ENCODE measurements around the gene ALK.
"Not testable (repeated sequence)": the region's sequence is repeated elsewhere in the genome, so short reads cannot be mapped to it uniquely, and the experiment has no call there.

ALK gene

DNA sequence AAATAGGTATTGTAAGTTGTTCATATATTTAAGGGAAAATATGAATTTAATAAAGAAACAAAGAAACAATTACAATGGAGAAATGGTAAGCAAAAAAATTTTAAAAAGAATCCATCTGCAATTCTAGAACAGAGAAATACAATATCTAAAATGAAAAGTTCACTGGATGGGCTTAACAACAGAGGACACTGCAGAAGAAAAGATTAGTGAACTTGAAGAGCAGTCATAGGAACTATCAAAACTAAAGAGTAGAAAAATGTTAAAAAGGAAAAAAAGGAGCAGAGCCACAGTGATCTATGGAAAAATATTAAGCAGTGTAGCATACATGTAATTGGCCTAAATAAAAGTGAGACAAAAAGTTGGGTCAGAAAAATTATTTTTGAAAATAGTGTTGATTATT lies 83.5 kb downstream of the ALK start:
- H3K9ac ChIP-seq (ENCODE audit: low read length) = no peak overlapping the region
- H3K27me3 ChIP-seq (replicated peaks; ENCODE audit: control insufficient read depth, insufficient read depth, low read length) = no peaks in the 10 kb centered on the region
- no peak overlapping the region for H3K4me3 ChIP-seq (ENCODE audit: low read length)
- H3K4me1 ChIP-seq (ENCODE audit: control insufficient read depth, insufficient read depth, low read length) = peaks cover 3% of the 10 kb centered on the region
- H3K36me3 ChIP-seq (ENCODE audit: control insufficient read depth, insufficient read depth, low read length, severe bottlenecking) = no peaks in the 10 kb centered on the region
- no peak for DNase-seq (ENCODE audit: low read depth)
- H3K9me3 ChIP-seq (ENCODE audit: control insufficient read depth, low read length) = peaks cover 8% of the 10 kb centered on the region

DNA sequence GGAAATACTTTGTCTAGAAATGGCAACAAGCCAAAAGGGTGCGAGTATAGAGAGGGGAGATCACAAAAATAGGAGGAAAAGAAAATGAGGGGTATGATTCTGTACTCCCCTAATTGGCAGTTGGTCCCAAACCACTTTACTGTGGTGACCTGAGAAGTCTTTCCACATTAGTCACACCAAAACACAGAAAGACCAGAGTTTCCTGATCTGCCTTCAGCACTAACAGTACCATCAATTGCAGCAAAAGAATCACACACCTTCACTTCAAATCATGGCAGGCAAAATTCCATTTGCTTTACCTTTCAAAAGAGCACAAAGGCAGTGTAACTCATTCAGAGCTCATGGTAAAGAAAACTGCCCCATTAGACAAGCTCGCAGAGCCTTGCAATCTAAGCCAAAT lies 86.8 kb downstream of the ALK start:
- peak; percentile 17 for DNase-seq (ENCODE audit: low read depth)

DNA sequence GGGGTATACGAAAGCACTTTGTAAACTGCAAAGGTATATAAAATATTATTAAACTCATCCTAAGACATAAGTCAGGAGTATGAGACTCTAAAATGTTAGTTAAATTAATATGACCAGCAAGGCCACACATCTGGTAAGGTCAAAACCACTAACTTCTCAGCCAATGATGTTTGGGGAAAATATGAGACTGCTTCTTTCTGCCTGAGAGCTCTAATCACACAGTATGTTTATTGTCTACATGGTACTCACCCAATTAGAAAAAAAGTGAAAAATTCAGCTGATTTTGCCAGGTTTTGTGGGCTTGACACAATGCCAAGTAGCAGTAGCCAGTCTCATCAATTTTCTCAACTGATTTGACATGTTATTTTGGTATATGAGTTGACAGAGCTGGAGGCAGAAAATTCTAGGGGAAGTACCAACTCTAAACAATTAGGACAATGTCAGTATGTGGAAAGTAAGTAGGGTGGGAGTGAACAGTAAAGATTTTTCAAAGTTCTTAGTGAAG lies 87.3 kb downstream of the ALK start:
- no peaks in the 10 kb centered on the region for H3K36me3 ChIP-seq (ENCODE audit: control insufficient read depth, insufficient read depth, low read length, severe bottlenecking)
- H3K9ac ChIP-seq (ENCODE audit: low read length) = no peak overlapping the region

More for the DNA sequence above, 86.8 kb downstream of the ALK start:
- Histone ChIP-seq H3K27me3 (replicated peaks; ENCODE audit: control insufficient read depth, insufficient read depth, low read length) (peaks cover 8% of the 10 kb centered on the region), H3K4me1 (ENCODE audit: control insufficient read depth, insufficient read depth, low read length) (peaks cover 3% of the 10 kb centered on the region), H3K36me3 (ENCODE audit: control insufficient read depth, insufficient read depth, low read length, severe bottlenecking) (no peaks in the 10 kb centered on the region), H3K4me3 (ENCODE audit: low read length) (no peak overlapping the region), H3K9ac (ENCODE audit: low read length) (no peak overlapping the region), H3K9me3 (ENCODE audit: control insufficient read depth, low read length) (peaks cover 8% of the 10 kb centered on the region)

GRCh38 chr2:29831560-29831959 lies 89.8 kb downstream of the ALK start:
- peaks cover 3% of the 10 kb centered on the region for H3K4me1 ChIP-seq (ENCODE audit: control insufficient read depth, insufficient read depth, low read length)
- peaks cover 8% of the 10 kb centered on the region for H3K27me3 ChIP-seq (replicated peaks; ENCODE audit: control insufficient read depth, insufficient read depth, low read length)
- H3K4me3 ChIP-seq (ENCODE audit: low read length) = no peak overlapping the region
- no peak overlapping the region for H3K9ac ChIP-seq (ENCODE audit: low read length)
- no peak for DNase-seq (ENCODE audit: low read depth)
- no peaks in the 10 kb centered on the region for H3K9me3 ChIP-seq (ENCODE audit: control insufficient read depth, low read length)
- no peaks in the 10 kb centered on the region for H3K36me3 ChIP-seq (ENCODE audit: control insufficient read depth, insufficient read depth, low read length, severe bottlenecking)

More for the DNA sequence above, 87.3 kb downstream of the ALK start:
- no peak overlapping the region for H3K4me3 ChIP-seq (ENCODE audit: low read length)
- peaks cover 8% of the 10 kb centered on the region for H3K9me3 ChIP-seq (ENCODE audit: control insufficient read depth, low read length)
- H3K27me3 ChIP-seq (replicated peaks; ENCODE audit: control insufficient read depth, insufficient read depth, low read length) = peaks cover 8% of the 10 kb centered on the region
- no peak for DNase-seq (ENCODE audit: low read depth)
- H3K4me1 ChIP-seq (ENCODE audit: control insufficient read depth, insufficient read depth, low read length) = peaks cover 3% of the 10 kb centered on the region

- Histone ChIP-seq H3K36me3 (ENCODE audit: control insufficient read depth, insufficient read depth, low read length, severe bottlenecking) (no peaks in the 10 kb centered on the region), H3K4me3 (ENCODE audit: low read length) (no peak overlapping the region), H3K9ac (ENCODE audit: low read length) (no peak overlapping the region), H3K9me3 (ENCODE audit: control insufficient read depth, low read length) (no peaks in the 10 kb centered on the region), H3K27me3 (replicated peaks; ENCODE audit: control insufficient read depth, insufficient read depth, low read length) (peaks cover 8% of the 10 kb centered on the region), H3K4me1 (ENCODE audit: control insufficient read depth, insufficient read depth, low read length) (peaks cover 3% of the 10 kb centered on the region)
- DNase-seq (ENCODE audit: low read depth) = no peak
Observed at GRCh38 chr2:29829841-29830240, 91.5 kb downstream of the ALK start.

DNA sequence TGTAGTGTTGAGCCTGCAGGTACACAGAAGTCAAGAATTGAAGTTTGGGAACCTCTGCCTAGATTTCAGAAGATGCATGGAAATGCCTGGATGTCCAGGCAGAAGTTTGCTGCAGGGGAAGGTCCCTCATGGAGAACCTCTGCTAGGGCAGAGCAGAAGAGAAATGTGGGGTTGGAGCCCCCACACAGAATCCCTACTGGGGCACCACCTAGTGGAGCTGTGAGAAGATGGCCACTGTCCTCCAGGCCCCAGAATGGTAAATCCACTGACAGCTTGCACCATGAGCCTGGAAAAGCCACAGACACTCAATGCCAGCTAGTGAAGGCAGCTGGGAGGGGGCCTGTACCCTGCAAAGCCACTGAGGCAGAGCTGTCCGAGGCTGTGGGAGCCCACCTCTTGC lies 97.2 kb downstream of the ALK start:
- DNase-seq (ENCODE audit: low read depth); H3K9ac ChIP-seq (ENCODE audit: low read length); H3K27me3 ChIP-seq (replicated peaks; ENCODE audit: control insufficient read depth, insufficient read depth, low read length); H3K4me3 ChIP-seq (ENCODE audit: low read length); H3K9me3 ChIP-seq (ENCODE audit: control insufficient read depth, low read length); H3K36me3 ChIP-seq (ENCODE audit: control insufficient read depth, insufficient read depth, low read length, severe bottlenecking); H3K4me1 ChIP-seq (ENCODE audit: control insufficient read depth, insufficient read depth, low read length): not testable (repeated sequence)

DNA sequence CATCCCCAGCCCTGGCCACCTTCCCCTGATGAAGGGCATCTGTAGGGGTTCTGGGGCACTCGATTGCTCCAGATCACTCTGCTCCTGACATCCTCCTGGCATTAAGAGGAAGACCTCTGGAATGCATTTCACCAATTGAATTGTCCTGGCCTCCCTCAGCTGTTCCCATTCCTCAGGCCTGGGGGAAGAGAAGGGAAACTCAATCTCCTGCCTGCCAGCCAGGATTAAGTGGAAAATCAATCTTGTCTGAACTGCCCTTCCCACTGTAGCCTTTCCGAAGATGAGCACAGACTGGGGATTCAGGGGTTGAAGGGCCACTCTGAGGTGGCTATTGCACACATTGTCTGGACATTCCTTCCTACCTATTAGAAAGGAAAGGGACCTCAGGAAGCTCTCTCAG lies 99.8 kb downstream of the ALK start:
- DNase-seq (ENCODE audit: low read depth) = no peak

DNA sequence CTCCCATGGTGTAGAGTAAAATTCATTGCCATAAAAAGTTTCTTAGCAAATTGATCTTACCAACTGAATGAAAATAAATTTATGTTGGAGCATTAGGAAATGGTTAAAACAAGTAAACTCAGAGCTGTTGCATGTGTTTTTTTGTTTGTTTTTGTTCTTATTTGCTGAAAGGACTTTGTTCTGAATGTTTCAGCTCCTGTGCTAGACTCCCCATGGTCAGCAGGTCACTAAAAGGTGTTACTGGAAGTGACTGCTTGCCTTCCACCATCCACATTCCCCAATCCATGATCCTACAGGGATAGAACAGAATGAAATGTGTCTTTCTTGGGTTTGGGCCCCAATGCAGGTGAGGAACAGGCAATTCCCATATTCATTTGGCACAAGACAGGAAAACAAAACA lies 101.8 kb downstream of the ALK start:
- no peak for DNase-seq (ENCODE audit: low read depth)
- Histone ChIP-seq H3K4me3 (ENCODE audit: low read length) (no peak overlapping the region), H3K9me3 (ENCODE audit: control insufficient read depth, low read length) (peaks cover 5% of the 10 kb centered on the region), H3K27me3 (replicated peaks; ENCODE audit: control insufficient read depth, insufficient read depth, low read length) (peaks cover 8% of the 10 kb centered on the region), H3K9ac (ENCODE audit: low read length) (no peak overlapping the region), H3K36me3 (ENCODE audit: control insufficient read depth, insufficient read depth, low read length, severe bottlenecking) (no peaks in the 10 kb centered on the region), H3K4me1 (ENCODE audit: control insufficient read depth, insufficient read depth, low read length) (no peaks in the 10 kb centered on the region)

More for the DNA sequence above, 99.8 kb downstream of the ALK start:
- Histone ChIP-seq H3K9me3 (ENCODE audit: control insufficient read depth, low read length) (peaks cover 5% of the 10 kb centered on the region), H3K4me1 (ENCODE audit: control insufficient read depth, insufficient read depth, low read length) (no peaks in the 10 kb centered on the region), H3K9ac (ENCODE audit: low read length) (no peak overlapping the region), H3K27me3 (replicated peaks; ENCODE audit: control insufficient read depth, insufficient read depth, low read length) (peaks cover 6% of the 10 kb centered on the region), H3K4me3 (ENCODE audit: low read length) (no peak overlapping the region), H3K36me3 (ENCODE audit: control insufficient read depth, insufficient read depth, low read length, severe bottlenecking) (no peaks in the 10 kb centered on the region)

GRCh38 chr2:29817801-29818680 lies 103.3 kb downstream of the ALK start:
- H3K27me3 ChIP-seq (replicated peaks; ENCODE audit: control insufficient read depth, insufficient read depth, low read length) = peaks cover 8% of the 10 kb centered on the region
- no peaks in the 10 kb centered on the region for H3K36me3 ChIP-seq (ENCODE audit: control insufficient read depth, insufficient read depth, low read length, severe bottlenecking)
- peak; percentile 28 for DNase-seq (ENCODE audit: low read depth)
- H3K9ac ChIP-seq (ENCODE audit: low read length) = no peak overlapping the region
- H3K9me3 ChIP-seq (ENCODE audit: control insufficient read depth, low read length) = peaks cover 5% of the 10 kb centered on the region
- H3K4me1 ChIP-seq (ENCODE audit: control insufficient read depth, insufficient read depth, low read length) = no peaks in the 10 kb centered on the region
- no peak overlapping the region for H3K4me3 ChIP-seq (ENCODE audit: low read length)

DNA sequence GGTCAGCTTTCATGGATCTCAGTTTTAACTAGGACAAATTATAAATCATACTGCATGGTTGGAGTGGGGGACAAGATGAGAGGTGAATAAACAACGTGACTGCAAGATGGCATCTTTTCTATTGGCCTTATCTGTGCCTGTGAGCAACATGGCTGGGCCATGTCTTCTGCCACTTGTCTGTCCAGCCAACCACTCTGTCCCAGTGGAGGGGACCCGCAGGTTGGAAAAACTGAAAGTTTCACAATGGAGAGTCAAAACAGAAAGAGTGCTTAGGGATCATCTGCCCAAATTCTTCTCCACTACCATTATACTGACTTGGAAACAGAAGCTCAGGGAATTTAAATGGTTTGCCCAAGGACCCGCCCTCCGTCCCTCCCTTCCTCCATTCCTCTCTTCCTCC lies 104.1 kb downstream of the ALK start:
- no peaks in the 10 kb centered on the region for H3K36me3 ChIP-seq (ENCODE audit: control insufficient read depth, insufficient read depth, low read length, severe bottlenecking)
- H3K9ac ChIP-seq (ENCODE audit: low read length) = no peak overlapping the region
- H3K4me1 ChIP-seq (ENCODE audit: control insufficient read depth, insufficient read depth, low read length) = no peaks in the 10 kb centered on the region
- H3K9me3 ChIP-seq (ENCODE audit: control insufficient read depth, low read length) = peaks cover 5% of the 10 kb centered on the region
- no peak for DNase-seq (ENCODE audit: low read depth)
- H3K27me3 ChIP-seq (replicated peaks; ENCODE audit: control insufficient read depth, insufficient read depth, low read length) = peaks cover 8% of the 10 kb centered on the region
- no peak overlapping the region for H3K4me3 ChIP-seq (ENCODE audit: low read length)

DNA sequence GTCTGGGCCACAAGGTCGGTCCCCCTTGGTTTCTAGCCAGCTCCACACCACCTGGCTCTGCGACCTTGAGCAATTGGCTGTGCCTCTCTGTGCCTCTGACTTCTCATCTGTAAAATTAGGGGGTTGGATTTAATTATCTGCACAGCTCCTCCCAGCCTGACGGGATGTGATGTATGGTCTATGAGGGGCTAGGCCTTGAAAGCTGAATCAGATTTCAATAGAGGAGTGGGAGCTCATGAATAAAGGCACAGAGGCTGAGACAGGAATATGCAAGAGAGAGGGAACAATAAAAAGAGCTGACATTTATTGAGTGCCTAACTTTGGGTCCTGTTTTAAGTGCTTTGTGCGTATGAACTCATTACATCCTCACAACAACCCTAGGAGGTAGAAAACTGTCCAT lies 104.7 kb downstream of the ALK start:
- Histone ChIP-seq H3K9me3 (ENCODE audit: control insufficient read depth, low read length) (peaks cover 5% of the 10 kb centered on the region), H3K36me3 (ENCODE audit: control insufficient read depth, insufficient read depth, low read length, severe bottlenecking) (no peaks in the 10 kb centered on the region), H3K4me3 (ENCODE audit: low read length) (no peak overlapping the region), H3K4me1 (ENCODE audit: control insufficient read depth, insufficient read depth, low read length) (no peaks in the 10 kb centered on the region), H3K9ac (ENCODE audit: low read length) (no peak overlapping the region), H3K27me3 (replicated peaks; ENCODE audit: control insufficient read depth, insufficient read depth, low read length) (peaks cover 8% of the 10 kb centered on the region)
- DNase-seq (ENCODE audit: low read depth) = no peak

All from adipocyte (in vitro differentiated cells).